Measurements from ENCODE around the gene INPP5D. TPM values are rescaled to one million over a fixed set of nuclear protein-coding genes. Genes with fewer than 3 reads are reported as not detected.
A peak's percentile ranks its signal among the peaks of the same experiment; 100 is the strongest.

Gene INPP5D
- total and polyA plus RNA-seq, 9 donors = 4.3 to 9.8 (median 6.3) TPM

DNA sequence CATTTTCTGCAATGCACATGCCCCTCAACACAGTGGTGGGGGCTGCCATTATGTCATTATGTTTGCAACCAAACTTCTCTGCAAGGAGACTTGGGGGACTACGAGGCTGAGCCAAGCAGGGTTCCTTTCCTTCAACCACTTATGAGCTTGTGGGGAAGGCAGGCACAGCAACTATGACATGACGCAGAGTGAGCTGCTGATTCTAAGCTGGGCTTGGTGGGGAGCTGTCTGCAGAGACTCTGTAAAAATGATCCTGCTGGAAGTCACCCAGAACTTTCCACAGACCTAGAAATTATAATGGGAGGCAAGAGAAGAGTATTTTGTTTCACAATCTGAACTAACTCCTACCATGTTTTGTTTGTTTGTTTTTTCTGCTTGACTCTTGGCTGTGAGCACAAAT lies 55.6 kb downstream of the INPP5D start:
- no peaks in the 10 kb centered on the region for H3K27me3 ChIP-seq (ENCODE audit: control insufficient read depth, insufficient read depth, low read length)
- WGBS (ENCODE audit: insufficient coverage) = 60% methylated on average over 1 of the region's 2 CpGs

DNA sequence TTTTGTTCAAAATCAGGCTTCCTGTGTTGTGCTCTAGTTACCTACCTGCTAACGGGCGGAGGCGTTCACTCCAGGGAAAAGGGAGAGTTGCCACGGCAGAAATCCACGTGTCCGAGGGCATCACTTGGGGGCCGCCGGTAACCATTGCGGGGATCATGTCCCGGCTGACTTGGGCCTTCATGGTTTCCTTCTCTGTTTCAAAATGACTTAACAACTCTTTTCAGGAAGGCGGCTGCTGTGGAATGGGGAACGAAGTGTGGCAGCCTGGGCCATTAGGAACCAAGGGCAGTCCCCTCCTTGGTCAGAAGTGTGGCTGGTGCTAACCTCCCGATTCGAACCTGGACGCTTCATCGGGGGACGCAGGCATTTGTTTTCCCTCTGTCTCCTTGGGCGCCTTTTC lies 56.8 kb downstream of the INPP5D start:
- Histone ChIP-seq H3K4me3 (ENCODE audit: low read length) (no peak overlapping the region), H3K27ac (ENCODE audit: low read length) (no peak overlapping the region), H3K27me3 (ENCODE audit: control insufficient read depth, insufficient read depth, low read length) (no peaks in the 10 kb centered on the region), H3K36me3 (ENCODE audit: control insufficient read depth, insufficient read depth, low read length) (no peaks in the 10 kb centered on the region), H3K4me1 (ENCODE audit: control insufficient read depth, insufficient read depth, low read length) (peaks cover 3% of the 10 kb centered on the region), H3K9me3 (replicated peaks; ENCODE audit: control insufficient read depth, low read depth, low read length) (no peaks in the 10 kb centered on the region)
- DNase-seq = peak; percentile 37
- WGBS (ENCODE audit: insufficient coverage) = 78% methylated on average over 14 of the region's 18 CpGs

More for the DNA sequence above, 55.6 kb downstream of the INPP5D start:
- Histone ChIP-seq H3K9me3 (replicated peaks; ENCODE audit: control insufficient read depth, low read depth, low read length) (no peaks in the 10 kb centered on the region), H3K4me3 (ENCODE audit: low read length) (no peak overlapping the region), H3K4me1 (ENCODE audit: control insufficient read depth, insufficient read depth, low read length) (peaks cover 3% of the 10 kb centered on the region), H3K27ac (ENCODE audit: low read length) (no peak overlapping the region), H3K36me3 (ENCODE audit: control insufficient read depth, insufficient read depth, low read length) (no peaks in the 10 kb centered on the region)
- peak; percentile 33 for DNase-seq

DNA sequence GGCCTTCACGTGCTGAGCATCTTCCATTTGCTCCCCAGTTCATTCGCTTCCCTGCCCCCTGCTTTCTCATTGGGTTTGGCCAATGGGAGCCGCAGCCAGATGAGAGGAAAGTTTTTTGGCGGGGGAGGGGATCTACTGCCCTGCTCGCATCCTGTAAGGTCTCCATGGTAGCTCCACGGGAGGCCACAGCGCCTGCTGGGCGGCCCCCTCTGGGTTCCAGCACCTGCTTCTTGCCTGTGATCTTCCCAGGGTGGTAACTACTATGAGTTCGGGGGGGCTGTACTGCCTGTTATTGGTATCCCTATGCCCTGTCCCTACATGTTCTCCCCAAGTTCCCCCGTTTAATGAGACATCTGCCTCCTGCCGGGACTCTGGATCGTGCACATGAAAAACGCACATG lies 57.2 kb downstream of the INPP5D start:
- Histone ChIP-seq H3K4me1 (ENCODE audit: control insufficient read depth, insufficient read depth, low read length) (peaks cover 3% of the 10 kb centered on the region), H3K27ac (ENCODE audit: low read length) (no peak overlapping the region), H3K9me3 (replicated peaks; ENCODE audit: control insufficient read depth, low read depth, low read length) (no peaks in the 10 kb centered on the region), H3K36me3 (ENCODE audit: control insufficient read depth, insufficient read depth, low read length) (no peaks in the 10 kb centered on the region), H3K27me3 (ENCODE audit: control insufficient read depth, insufficient read depth, low read length) (no peaks in the 10 kb centered on the region), H3K4me3 (ENCODE audit: low read length) (no peak overlapping the region)
- no peak for DNase-seq
- WGBS (ENCODE audit: insufficient coverage) = 62% methylated on average over 10 of the region's 13 CpGs

DNA sequence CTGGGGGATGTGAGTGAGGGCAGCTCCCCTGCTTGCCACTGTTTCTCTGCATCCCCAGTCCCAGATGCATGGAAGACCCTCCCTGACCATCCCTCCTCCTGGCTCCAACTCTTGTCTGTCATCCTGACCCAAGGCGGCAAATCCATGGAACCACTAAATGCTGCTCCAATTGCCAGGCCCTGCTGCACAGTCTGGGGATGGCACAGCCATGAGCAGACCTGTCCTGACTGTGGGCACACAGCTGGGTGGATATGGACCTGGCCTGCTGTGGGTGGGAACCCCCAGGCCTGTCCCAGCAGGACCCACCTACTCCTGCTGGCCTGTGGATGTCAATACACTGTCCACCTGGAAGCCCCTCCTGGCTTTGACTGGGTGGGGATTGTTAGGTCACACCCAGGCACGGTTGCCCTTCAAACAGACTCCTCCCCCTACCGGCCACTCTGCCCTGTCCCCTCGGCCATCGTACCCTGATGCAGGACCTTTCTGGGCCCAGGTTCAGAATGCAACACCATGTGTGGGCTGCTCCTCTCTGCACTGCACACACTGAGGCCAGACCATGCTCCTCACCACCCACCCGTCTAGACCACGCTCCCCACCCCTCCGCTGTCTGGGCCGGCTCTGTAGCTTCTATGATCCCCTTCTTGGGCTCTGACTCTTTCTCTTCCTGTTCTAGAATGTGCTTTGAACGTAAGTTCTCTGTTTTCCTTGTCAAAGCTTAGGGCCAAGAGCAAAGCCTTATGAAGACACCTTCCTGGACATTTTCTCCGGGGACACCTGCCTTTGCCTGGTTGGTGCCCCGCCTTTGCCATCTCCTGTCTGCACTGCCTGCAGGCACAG lies 57.9 kb downstream of the INPP5D start:
- Histone ChIP-seq H3K27me3 (ENCODE audit: control insufficient read depth, insufficient read depth, low read length) (no peaks in the 10 kb centered on the region), H3K9me3 (replicated peaks; ENCODE audit: control insufficient read depth, low read depth, low read length) (no peaks in the 10 kb centered on the region), H3K27ac (ENCODE audit: low read length) (no peak overlapping the region), H3K36me3 (ENCODE audit: control insufficient read depth, insufficient read depth, low read length) (no peaks in the 10 kb centered on the region), H3K4me1 (ENCODE audit: control insufficient read depth, insufficient read depth, low read length) (peaks cover 3% of the 10 kb centered on the region), H3K4me3 (ENCODE audit: low read length) (no peak overlapping the region)
- 79% methylated on average over 9 of the region's 12 CpGs for WGBS (ENCODE audit: insufficient coverage)
- no peak for DNase-seq

- Histone ChIP-seq H3K36me3 (ENCODE audit: control insufficient read depth, insufficient read depth, low read length) (no peaks in the 10 kb centered on the region), H3K4me1 (ENCODE audit: control insufficient read depth, insufficient read depth, low read length) (peaks cover 3% of the 10 kb centered on the region), H3K9me3 (replicated peaks; ENCODE audit: control insufficient read depth, low read depth, low read length) (no peaks in the 10 kb centered on the region), H3K27me3 (ENCODE audit: control insufficient read depth, insufficient read depth, low read length) (no peaks in the 10 kb centered on the region), H3K4me3 (ENCODE audit: low read length) (no peak overlapping the region), H3K27ac (ENCODE audit: low read length) (no peak overlapping the region)
- DNase-seq = no peak
- 82% methylated on average over 7 of the region's 9 CpGs for WGBS (ENCODE audit: insufficient coverage)
These were observed 58.5 kb downstream of the INPP5D start for GRCh38 chr2:233118648-233119000.

GRCh38 chr2:233119123-233119522 lies 59.0 kb downstream of the INPP5D start:
- WGBS (ENCODE audit: insufficient coverage) = 68% methylated on average over 6 of the region's 8 CpGs
- Histone ChIP-seq H3K4me1 (ENCODE audit: control insufficient read depth, insufficient read depth, low read length) (peaks cover 3% of the 10 kb centered on the region), H3K27me3 (ENCODE audit: control insufficient read depth, insufficient read depth, low read length) (no peaks in the 10 kb centered on the region)

DNA sequence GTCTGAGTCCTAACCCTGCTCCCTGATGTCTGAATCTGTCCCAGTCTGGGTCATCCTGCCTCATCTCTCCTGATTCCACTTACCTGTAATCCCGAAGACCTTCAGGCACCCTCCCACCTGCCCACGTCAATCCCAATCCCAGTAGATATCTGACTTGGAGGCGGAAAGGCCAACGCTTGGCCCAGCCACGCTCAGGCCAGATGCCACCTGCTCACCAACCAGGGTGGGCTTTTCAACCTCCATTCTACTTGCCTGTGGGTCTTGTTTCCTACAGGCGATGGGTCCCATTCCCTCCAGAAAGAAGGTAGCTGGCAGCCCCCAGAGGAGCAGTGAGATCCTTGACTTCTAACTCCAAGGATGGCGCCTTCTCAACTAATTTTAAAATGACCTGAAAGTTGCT lies 59.7 kb downstream of the INPP5D start:
- Histone ChIP-seq H3K27ac (ENCODE audit: low read length) (no peak overlapping the region), H3K9me3 (replicated peaks; ENCODE audit: control insufficient read depth, low read depth, low read length) (no peaks in the 10 kb centered on the region), H3K36me3 (ENCODE audit: control insufficient read depth, insufficient read depth, low read length) (no peaks in the 10 kb centered on the region), H3K27me3 (ENCODE audit: control insufficient read depth, insufficient read depth, low read length) (no peaks in the 10 kb centered on the region), H3K4me3 (ENCODE audit: low read length) (no peak overlapping the region), H3K4me1 (ENCODE audit: control insufficient read depth, insufficient read depth, low read length) (peaks cover 3% of the 10 kb centered on the region)
- WGBS (ENCODE audit: insufficient coverage) = 95% methylated on average over 5 of the region's 7 CpGs
- DNase-seq = no peak

More at GRCh38 chr2:233119123-233119522, 59.0 kb downstream of the INPP5D start:
- DNase-seq = no peak
- Histone ChIP-seq H3K27ac (ENCODE audit: low read length) (no peak overlapping the region), H3K4me3 (ENCODE audit: low read length) (no peak overlapping the region), H3K36me3 (ENCODE audit: control insufficient read depth, insufficient read depth, low read length) (no peaks in the 10 kb centered on the region), H3K9me3 (replicated peaks; ENCODE audit: control insufficient read depth, low read depth, low read length) (no peaks in the 10 kb centered on the region)

GRCh38 chr2:233120459-233120858 lies 60.3 kb downstream of the INPP5D start:
- no peaks in the 10 kb centered on the region for H3K36me3 ChIP-seq (ENCODE audit: control insufficient read depth, insufficient read depth, low read length)
- H3K27ac ChIP-seq (ENCODE audit: low read length) = no peak overlapping the region
- H3K9me3 ChIP-seq (replicated peaks; ENCODE audit: control insufficient read depth, low read depth, low read length) = no peaks in the 10 kb centered on the region
- no peaks in the 10 kb centered on the region for H3K27me3 ChIP-seq (ENCODE audit: control insufficient read depth, insufficient read depth, low read length)
- no peak overlapping the region for H3K4me3 ChIP-seq (ENCODE audit: low read length)
- peaks cover 3% of the 10 kb centered on the region for H3K4me1 ChIP-seq (ENCODE audit: control insufficient read depth, insufficient read depth, low read length)
- WGBS (ENCODE audit: insufficient coverage) = no CpG with 5 or more reads among the region's 2 CpGs
- DNase-seq = no peak

- Histone ChIP-seq H3K27me3 (ENCODE audit: control insufficient read depth, insufficient read depth, low read length) (no peaks in the 10 kb centered on the region), H3K4me3 (ENCODE audit: low read length) (no peak overlapping the region), H3K27ac (ENCODE audit: low read length) (no peak overlapping the region), H3K9me3 (replicated peaks; ENCODE audit: control insufficient read depth, low read depth, low read length) (no peaks in the 10 kb centered on the region), H3K4me1 (ENCODE audit: control insufficient read depth, insufficient read depth, low read length) (peaks cover 3% of the 10 kb centered on the region), H3K36me3 (ENCODE audit: control insufficient read depth, insufficient read depth, low read length) (no peaks in the 10 kb centered on the region)
- no peak for DNase-seq
- 83% methylated on average over 10 of the region's 13 CpGs for WGBS (ENCODE audit: insufficient coverage)
These were observed 61.7 kb downstream of the INPP5D start for GRCh38 chr2:233121856-233122255.

- no peak for DNase-seq
- no peaks in the 10 kb centered on the region for H3K36me3 ChIP-seq (ENCODE audit: control insufficient read depth, insufficient read depth, low read length)
- WGBS (ENCODE audit: insufficient coverage) = 83% methylated on average over 2 of the region's 5 CpGs
These were observed 62.4 kb downstream of the INPP5D start for GRCh38 chr2:233122541-233122940.

More at GRCh38 chr2:233122541-233122940, 62.4 kb downstream of the INPP5D start:
- Histone ChIP-seq H3K27me3 (ENCODE audit: control insufficient read depth, insufficient read depth, low read length) (no peaks in the 10 kb centered on the region), H3K4me3 (ENCODE audit: low read length) (no peak overlapping the region), H3K9me3 (replicated peaks; ENCODE audit: control insufficient read depth, low read depth, low read length) (no peaks in the 10 kb centered on the region), H3K27ac (ENCODE audit: low read length) (no peak overlapping the region), H3K4me1 (ENCODE audit: control insufficient read depth, insufficient read depth, low read length) (peaks cover 3% of the 10 kb centered on the region)

All from muscle of leg (tissue), 11 donors.